Measurements from ENCODE around the gene PLXNA1.

GRCh38 chr3:126998728-126999127, 15.8 kb downstream of the PLXNA1 start:
- TF ChIP-seq CTCF (IDR thresholded peaks at IDR 0.05): no peak
- no peak for TF ChIP-seq POLR2A (IDR thresholded peaks at IDR 0.05)

Data from prostate gland (tissue), 2 donors.